Liver (tissue), 3 donors: ENCODE measurements around the gene MED16.

Experiments
- ATF3 ChIP-seq: IDR thresholded peaks from 2 replicates; pipeline ENCODE4 v1.6.1; 2016; ENCODE audit warnings: antibody characterized with exemption
- CTCF ChIP-seq: fragments of 150-350 bp; IDR thresholded peaks from 2 replicates; pipeline ENCODE4 v1.5.1; 2017; ENCODE audit warnings: improper control_type of control experiment, low read depth, low read length; ENCODE audit not compliant: missing input control
- GABPA ChIP-seq, 2 donors: IDR thresholded peaks in 1 of 2; conservative IDR thresholded peaks in 1 of 2; 2 replicates each; pipeline ENCODE4 v1.6.1; 2016; ENCODE audit warnings: antibody characterized with exemption in 2 of 2, mild to moderate bottlenecking in 1 of 2, moderate library complexity in 1 of 2
- HNF4A ChIP-seq, 2 donors: conservative IDR thresholded peaks; 2 replicates each; pipeline ENCODE4 v1.6.1; 2016; ENCODE audit warnings: antibody characterized with exemption in 2 of 2, mild to moderate bottlenecking in 2 of 2
- JUND ChIP-seq, 2 donors: IDR thresholded peaks; 2 replicates each; pipeline ENCODE4 v1.6.1; 2016; ENCODE audit warnings: antibody characterized with exemption in 2 of 2
- MAX ChIP-seq: IDR thresholded peaks from 2 replicates; pipeline ENCODE4 v1.6.1; 2016; ENCODE audit warnings: antibody characterized with exemption
- RAD21 ChIP-seq, 2 donors: IDR thresholded peaks; 2 replicates each; pipeline ENCODE4 v1.6.1; 2016; ENCODE audit warnings: antibody characterized with exemption in 2 of 2, mild to moderate bottlenecking in 2 of 2
- REST ChIP-seq: IDR thresholded peaks from 2 replicates; pipeline ENCODE4 v1.6.1; 2016; ENCODE audit warnings: antibody characterized with exemption, mild to moderate bottlenecking
- SP1 ChIP-seq: IDR thresholded peaks from 2 replicates; pipeline ENCODE4 v1.6.1; 2018; ENCODE audit warnings: antibody characterized with exemption, mild to moderate bottlenecking
- ZBTB33 ChIP-seq: IDR thresholded peaks from 2 replicates; pipeline ENCODE4 v1.6.1; 2016; ENCODE audit warnings: antibody characterized with exemption
- donor health status: healthy.
- donor health status: healthy.

GRCh38 chr19:873084-873483, 19.9 kb downstream of the MED16 start:
- TF ChIP-seq ZBTB33 = no peak
- TF ChIP-seq CTCF = no peak
- no peak for TF ChIP-seq REST
- TF ChIP-seq RAD21 (IDR thresholded peaks at IDR 0.05) = no peak
- no peak for TF ChIP-seq SP1
- TF ChIP-seq ATF3 = no peak
- TF ChIP-seq HNF4A (conservative IDR thresholded peaks at IDR 0.05) = no peak
- TF ChIP-seq JUND (IDR thresholded peaks at IDR 0.05) = no peak
- TF ChIP-seq MAX = no peak
- TF ChIP-seq GABPA (IDR thresholded peaks at IDR 0.05 in 1 of 2, conservative IDR thresholded peaks at IDR 0.05 in 1 of 2) = no peak
